ENCODE data around the gene TROAP.
"Not testable (repeated sequence)": the region's sequence is repeated elsewhere in the genome, so short reads cannot be mapped to it uniquely, and the experiment has no call there.

The TROAP gene

DNA sequence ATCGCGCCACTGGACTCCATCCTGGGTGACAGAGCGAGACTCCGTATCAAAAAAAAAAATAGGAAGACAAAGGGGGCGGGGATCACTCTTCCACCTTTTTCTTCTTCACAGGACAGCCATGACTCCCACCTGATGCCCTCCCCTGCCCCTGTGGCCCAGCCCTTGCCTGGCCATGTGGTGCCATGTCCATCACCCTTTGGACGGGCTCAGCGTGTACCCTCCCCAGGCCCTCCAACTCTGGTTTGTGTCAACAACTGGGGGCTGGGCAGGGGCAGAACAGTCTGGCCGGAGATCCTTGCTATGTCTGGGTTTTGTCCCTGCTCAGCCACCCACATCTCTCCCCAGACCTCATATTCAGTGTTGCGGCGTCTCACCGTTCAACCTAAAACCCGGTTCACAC is 5.8 kb downstream of the TROAP start:
- no peak for DNase-seq (ENCODE audit: low read depth in 2 of 2)

DNA sequence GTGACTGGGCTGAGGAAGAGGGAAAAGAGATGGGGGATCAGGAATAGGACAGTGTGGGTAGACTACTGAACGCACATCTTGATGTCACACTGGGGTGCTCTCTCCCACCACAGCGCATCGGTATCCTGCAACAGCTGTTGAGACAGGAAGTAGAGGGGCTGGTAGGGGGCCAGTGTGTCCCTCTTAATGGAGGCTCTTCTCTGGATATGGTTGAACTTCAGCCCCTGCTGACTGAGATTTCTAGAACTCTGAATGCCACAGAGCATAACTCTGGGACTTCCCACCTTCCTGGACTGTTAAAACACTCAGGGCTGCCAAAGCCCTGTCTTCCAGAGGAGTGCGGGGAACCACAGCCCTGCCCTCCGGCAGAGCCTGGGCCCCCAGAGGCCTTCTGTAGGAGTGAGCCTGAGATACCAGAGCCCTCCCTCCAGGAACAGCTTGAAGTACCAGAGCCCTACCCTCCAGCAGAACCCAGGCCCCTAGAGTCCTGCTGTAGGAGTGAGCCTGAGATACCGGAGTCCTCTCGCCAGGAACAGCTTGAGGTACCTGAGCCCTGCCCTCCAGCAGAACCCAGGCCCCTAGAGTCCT is 7.1 kb downstream of the TROAP start:
- DNase-seq (ENCODE audit: low read depth in 2 of 2): no peak

DNA sequence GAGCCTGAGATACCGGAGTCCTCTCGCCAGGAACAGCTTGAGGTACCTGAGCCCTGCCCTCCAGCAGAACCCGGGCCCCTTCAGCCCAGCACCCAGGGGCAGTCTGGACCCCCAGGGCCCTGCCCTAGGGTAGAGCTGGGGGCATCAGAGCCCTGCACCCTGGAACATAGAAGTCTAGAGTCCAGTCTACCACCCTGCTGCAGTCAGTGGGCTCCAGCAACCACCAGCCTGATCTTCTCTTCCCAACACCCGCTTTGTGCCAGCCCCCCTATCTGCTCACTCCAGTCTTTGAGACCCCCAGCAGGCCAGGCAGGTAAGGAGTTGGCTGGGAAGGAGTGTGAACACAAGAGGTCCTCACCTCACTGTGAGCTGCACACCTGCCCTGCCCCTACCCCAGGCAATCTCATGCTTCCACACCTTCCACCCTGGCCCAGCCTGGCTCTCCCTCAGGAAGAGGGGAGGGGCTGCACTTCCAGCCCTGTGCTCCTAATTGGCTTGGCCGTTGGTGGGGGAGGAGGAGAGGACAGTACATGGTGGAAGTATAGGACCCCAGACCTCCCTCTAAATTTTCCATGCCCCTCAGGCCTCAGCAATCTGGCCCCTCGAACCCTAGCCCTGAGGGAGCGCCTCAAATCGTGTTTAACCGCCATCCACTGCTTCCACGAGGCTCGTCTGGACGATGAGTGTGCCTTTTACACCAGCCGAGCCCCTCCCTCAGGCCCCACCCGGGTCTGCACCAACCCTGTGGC is 7.8 kb downstream of the TROAP start:
- no peak for DNase-seq (ENCODE audit: low read depth in 2 of 2)

DNA sequence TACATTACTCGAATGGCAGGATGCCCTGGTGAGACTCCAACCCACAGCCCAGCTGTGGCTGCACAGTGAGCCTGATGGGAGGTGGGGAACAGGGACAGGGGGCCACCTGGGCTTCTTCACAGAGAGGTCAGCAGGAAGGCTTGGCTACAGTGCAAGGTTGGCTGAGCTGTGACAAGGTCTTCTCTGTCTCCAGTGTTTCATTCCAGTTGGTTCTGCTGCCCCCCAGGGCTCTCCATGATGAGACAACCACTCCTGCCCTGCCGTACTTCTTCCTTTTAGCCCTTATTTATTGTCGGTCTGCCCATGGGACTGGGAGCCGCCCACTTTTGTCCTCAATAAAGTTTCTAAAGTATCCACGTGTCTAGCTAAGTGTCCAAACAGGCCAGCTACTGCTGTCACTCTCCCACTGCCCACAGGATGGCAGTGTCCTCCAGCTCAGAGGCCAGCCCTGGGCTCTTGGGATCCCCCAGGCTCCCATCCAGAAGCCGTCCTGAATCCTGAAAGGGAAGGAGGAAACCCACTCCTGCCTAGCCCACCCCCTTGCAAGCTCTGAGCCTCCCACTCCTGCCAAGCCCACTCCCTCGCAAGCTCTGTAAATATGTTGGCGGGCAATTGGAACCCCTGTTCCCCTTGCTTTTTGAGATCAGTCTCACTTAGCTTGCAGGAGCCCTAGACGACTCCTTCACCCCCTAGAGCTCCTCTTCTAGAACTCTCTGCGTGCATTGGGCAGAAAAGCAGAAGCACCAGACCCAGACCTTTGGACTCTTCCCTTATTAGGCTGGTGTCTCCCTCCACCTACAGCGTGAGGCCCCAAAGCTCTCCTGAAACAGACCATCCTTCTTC is 8.5 kb downstream of the TROAP start:
- no peak for DNase-seq (ENCODE audit: low read depth in 2 of 2)

GRCh38 chr12:49332441-49332861 is 9.4 kb downstream of the TROAP start:
- no peak for DNase-seq (ENCODE audit: low read depth in 2 of 2)

GRCh38 chr12:49332891-49333371 is 9.9 kb downstream of the TROAP start:
- DNase-seq (ENCODE audit: low read depth in 2 of 2): no peak

DNA sequence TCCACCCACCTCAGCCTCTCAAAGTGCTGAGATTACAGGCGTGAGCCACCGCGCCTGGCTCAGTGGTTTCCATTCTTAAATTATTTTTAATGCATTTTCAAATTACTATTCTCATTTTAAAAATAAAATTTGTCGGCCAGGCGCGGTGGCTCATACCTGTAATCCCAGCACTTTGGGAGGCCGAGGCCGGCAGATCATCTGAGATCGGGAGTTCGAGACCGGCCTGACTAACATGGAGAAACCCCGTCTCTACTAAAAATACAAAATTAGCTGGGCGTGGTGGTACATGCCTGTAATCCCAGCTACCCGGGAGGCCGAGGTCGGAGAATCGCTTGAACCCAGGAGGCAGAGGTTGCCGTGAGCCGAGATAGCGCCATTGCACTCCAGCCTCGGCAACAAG is 10.7 kb downstream of the TROAP start:
- DNase-seq (ENCODE audit: low read depth in 2 of 2): not testable (repeated sequence)

GRCh38 chr12:49334226-49334625 is 11.2 kb downstream of the TROAP start:
- no peak for DNase-seq (ENCODE audit: low read depth in 2 of 2)

- no peak for DNase-seq (ENCODE audit: low read depth in 2 of 2)
Observed at GRCh38 chr12:49334681-49335080, 11.6 kb downstream of the TROAP start.

GRCh38 chr12:49335118-49335954 is 12.3 kb downstream of the TROAP start:
- DNase-seq (ENCODE audit: low read depth in 2 of 2): no peak

DNA sequence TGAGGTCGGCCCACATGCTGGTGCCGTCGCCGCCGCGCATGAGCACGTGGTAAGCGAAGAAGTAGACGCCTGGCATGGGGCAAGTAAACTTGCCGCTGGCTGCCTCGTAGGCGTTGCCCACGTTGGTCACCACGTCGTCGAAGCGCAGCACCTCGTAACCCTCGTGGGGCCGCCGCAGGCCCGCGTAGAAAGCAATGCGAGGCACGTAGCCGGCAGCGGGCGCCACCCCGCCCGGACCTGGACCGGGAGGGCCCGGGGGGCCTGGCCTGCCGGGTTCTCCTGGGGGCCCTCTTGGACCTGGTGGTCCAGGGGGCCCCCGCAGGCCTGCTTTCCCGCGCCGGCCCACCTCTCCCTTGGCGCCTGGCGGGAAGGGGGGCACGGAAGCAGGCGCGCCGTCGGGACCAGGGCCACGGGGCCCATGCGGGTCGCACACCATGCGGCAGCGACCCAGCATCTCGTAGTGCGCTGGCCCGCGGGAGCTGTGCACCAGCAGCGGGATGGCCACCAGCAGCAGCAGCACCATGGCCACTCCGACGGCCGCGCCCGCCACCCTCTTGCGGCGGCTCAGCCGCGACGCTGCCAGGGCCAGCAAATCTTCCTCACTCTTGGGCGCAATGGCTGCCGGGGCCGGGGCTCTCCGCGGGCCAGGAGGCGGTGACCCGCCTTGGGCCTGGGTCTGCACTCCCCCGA is 13.0 kb downstream of the TROAP start:
- no peak for DNase-seq (ENCODE audit: low read depth in 2 of 2)

- peak; percentile 78 to 91 for DNase-seq (ENCODE audit: low read depth in 2 of 2)
Observed at GRCh38 chr12:49336645-49337584, 13.9 kb downstream of the TROAP start, which contains the start of gene C1QL4. C1QL4 (minus strand) TSS chr12:49337188; CDS start chr12:49336477, 711 bp downstream.

- DNase-seq (ENCODE audit: low read depth in 2 of 2): no peak
Observed at GRCh38 chr12:49338830-49339463, 15.9 kb downstream of the TROAP start.

GRCh38 chr12:49339464-49339861 is 16.4 kb downstream of the TROAP start:
- DNase-seq (ENCODE audit: low read depth in 2 of 2): no peak

GRCh38 chr12:49340095-49340870 is 17.2 kb downstream of the TROAP start:
- no peak for DNase-seq (ENCODE audit: low read depth in 2 of 2)

- no peak for DNase-seq (ENCODE audit: low read depth in 2 of 2)
Observed at GRCh38 chr12:49340971-49341776, 18.1 kb downstream of the TROAP start.

GRCh38 chr12:49341777-49342065 is 18.7 kb downstream of the TROAP start:
- DNase-seq (ENCODE audit: low read depth in 2 of 2): no peak
